SK-MEL-5 (cell line): ENCODE data around the gene KCNC3. TPM values are rescaled to one million over a fixed set of nuclear protein-coding genes. Genes with fewer than 3 reads are reported as not detected.

Experiments
- DNase-seq: peaks from one replicate; pipeline ENCODE4 v3.0.0-alpha.2; 2016; ENCODE audit warnings: low read depth, low spot score
- in situ Hi-C: cut with HindIII; loops from 2 replicates; pipeline ENCODE4 v1.10.0; 2016; ENCODE audit warnings: low sequenced_read_pairs, high pct_unique_total_duplicates, low pct_unique_long_range_greater_than_20kb
- total RNA-seq: library from RNA; depleted of rRNA; stranded (reverse); fragments of >200 nt; shearing (Covaris generic); gene quantifications from 2 replicates; pipeline ENCODE4 v1.2.3, GENCODE V29; 2014; rRNA removed

The KCNC3 gene
- total RNA-seq, 1 experiment from 2014 or later: 0.55 TPM

DNA sequence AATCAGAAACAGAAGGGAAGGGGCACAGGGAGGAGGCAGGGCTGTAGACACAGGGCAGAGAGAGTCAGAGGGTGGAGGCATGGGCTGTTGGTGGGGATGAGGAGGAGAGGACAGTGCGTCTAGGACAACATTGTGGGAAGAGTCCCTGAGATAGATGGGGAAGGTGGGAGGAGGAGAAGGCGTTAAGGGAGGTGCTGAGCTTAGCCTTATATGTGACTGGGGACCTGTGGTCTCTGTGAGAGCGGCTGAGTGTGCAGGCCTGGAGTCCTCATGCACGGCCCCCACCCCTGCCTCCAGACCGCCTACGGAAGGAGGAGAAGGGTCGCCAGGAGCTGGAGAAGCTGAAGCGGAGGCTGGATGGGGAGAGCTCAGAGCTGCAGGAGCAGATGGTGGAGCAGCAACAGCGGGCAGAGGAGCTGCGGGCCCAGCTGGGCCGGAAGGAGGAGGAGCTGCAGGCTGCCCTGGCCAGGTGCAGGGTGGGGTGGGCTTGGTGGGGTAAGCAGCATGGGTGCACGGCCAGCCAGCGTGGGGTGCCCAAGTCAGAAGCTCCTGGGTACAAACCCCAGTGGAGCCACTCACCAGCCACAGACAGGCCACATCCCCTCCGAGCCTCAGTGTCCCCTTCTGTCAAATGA, 56.8 kb downstream of the KCNC3 start:
- in situ Hi-C loops: no loop called here
- no peak for DNase-seq

DNA sequence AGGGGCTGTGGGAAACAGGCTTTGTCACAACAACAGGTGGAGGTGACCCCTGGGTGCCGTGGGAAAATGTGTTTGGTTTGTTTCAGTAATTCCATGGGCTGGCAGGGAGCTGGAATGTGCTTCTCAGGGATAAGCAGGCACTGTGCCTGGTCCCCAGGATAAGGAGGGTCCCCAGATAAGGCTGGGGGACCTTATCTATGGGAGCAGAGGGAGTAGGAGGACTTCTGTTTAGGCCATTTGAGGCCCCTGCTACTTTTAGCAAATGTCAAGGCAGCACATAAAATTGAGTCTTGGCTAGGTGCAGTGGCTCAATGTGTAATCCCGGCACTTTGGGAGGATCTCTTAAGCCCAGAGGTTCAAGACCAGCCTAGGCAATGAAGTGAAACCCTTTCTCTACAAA, 59.5 kb downstream of the KCNC3 start:
- in situ Hi-C loops: no loop called here
- DNase-seq: no peak

DNA sequence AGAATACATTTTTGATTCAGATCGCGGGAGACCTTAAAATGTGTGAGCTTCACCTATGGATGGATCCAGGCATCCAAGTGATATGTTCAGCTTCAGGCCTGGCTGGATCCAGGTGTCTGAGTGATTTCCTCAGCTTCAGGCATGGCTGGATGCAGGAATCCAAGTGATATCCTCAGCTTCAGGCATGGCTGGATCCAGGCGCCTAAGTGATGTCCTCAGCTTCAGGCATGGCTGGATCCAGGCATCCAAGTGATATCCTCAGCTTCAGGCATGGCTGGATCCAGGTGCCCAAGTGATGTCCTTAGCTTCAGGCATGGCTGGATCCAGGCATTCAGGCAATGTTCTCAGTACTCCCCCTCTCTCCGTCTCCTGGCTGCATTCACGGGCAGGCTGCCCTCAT, 60.7 kb downstream of the KCNC3 start:
- DNase-seq: no peak
- in situ Hi-C loops: no loop called here

DNA sequence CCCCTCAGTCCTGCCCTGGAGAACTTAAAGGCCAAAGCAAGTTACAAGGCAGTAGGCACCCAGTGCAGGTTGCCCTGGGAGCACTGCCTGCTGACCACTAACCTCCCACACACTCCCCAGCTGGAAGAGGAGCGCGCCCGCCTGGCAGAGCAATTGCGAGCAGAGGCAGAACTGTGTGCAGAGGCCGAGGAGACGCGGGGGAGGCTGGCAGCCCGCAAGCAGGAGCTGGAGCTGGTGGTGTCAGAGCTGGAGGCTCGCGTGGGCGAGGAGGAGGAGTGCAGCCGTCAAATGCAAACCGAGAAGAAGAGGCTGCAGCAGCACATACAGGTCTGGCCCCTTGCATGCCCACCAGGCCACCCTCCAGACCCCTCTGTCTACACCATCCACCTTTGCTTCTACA, 61.1 kb downstream of the KCNC3 start:
- DNase-seq: no peak
- in situ Hi-C loops: no loop called here

DNA sequence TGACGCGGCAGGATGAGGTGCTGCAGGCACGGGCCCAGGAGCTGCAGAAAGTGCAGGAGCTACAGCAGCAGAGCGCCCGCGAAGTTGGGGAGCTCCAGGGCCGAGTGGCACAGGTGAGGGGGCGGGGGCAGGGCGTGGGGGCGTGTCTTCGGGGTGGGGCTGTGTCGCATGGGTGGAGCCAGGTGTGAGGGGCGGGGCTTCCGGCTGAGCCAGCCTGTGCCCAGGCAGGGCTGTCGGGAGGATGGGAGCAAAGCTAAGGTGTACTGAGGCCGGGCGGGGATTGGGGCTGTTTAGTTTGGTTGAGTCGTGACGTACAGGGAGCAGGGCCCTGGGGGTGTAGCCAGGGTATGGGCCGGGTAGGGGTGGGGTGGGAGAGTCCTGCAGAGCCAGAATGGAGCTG, 62.3 kb downstream of the KCNC3 start:
- DNase-seq: peak; percentile 20
- in situ Hi-C loops: no loop called here

DNA sequence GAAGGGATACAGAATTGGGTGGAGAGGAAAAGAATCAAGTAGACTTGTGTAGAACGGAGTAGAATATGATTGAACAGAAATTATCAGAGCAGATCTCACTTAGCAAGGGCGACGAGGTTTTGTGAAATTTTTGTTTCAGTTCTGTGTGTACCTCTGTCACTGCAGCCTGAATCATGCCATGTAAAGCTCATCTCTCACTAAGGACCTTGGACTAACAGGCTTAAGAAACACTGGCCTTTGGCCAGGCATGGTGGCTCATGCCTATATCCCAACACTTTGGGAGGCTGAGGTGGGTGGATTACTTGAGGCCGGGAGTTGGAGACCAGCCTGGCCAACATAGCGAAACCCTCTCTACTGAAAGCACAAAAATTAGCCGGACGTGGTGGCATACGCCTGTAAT, 63.1 kb downstream of the KCNC3 start:
- DNase-seq: no peak
- in situ Hi-C loops: no loop called here

DNA sequence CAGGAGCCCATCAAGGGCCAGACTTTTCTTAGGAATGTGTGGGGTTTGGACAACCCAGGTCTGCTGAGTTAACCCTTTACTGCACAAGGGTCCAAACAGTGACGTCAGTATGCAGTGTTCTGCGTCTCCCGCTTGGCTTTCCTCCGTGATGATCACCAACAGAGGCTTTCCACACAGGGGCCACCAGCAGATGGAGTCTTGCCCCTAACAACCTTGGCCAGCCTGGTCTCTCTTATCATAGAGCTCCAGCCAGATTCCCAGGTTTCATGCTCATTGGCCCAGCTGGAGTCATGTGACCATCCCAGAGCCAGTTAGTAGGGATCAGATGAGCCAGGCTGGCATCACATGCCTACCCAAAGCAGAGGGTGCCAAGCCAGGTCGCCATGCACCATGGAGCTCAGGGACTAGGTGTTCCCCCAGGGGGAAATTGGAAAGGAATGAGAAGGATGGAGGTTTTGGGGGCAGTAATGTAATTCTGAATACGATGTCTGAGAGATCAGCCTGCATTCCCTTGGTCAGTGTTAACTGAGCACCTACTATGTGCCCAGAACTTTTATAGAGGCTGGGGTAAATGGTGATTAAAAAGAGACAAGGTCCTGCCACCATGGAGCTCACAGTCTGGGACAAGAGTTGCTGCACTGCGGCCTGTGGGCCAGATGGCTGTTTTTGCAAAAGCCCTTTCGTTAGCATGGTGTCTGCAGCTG, 64.5 kb downstream of the KCNC3 start:
- in situ Hi-C loops: no loop called here
- peak; percentile 65 for DNase-seq

DNA sequence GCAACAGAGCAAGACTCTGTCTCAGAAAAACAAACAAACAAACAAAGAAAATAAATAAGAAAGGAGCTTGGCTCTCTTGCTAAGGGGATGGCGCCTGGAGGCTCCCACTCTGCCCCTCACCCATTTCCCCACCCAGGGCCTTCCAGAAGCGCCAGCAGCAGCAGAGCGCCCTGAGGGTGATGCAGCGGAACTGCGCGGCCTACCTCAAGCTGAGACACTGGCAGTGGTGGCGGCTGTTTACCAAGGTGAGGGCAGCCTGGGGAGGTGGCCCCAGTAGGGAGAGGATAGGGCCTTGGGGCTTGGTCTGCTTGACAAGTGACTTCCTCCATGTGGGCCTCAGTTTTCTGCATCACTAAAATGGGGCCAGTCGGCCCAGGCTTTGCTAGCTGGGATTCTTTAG, 66.0 kb downstream of the KCNC3 start:
- in situ Hi-C loops: no loop called here
- no peak for DNase-seq

Other genes with a start within 250 kb of the KCNC3 start
- gene IZUMO2, start 166.1 kb downstream of the KCNC3 start, total RNA-seq: not detected in 2 replicates
- gene MYH14, start 125.8 kb downstream of the KCNC3 start, total RNA-seq: 15.1 and 22.2 TPM in 2 replicates
- 0.13 and 0.48 TPM in 2 replicates for gene NAPSA, start 36.3 kb upstream of the KCNC3 start, total RNA-seq
- 82.1 and 82.4 TPM in 2 replicates for gene NR1H2, start 47.1 kb upstream of the KCNC3 start, total RNA-seq
- 30.7 and 32.7 TPM in 2 replicates for gene POLD1, start 55.0 kb upstream of the KCNC3 start, total RNA-seq
- not detected in 2 replicates for gene SPIB, start 89.6 kb upstream of the KCNC3 start, total RNA-seq
- gene MYBPC2, start 103.5 kb upstream of the KCNC3 start, total RNA-seq: not detected in 2 replicates
- 127 and 148 TPM in 2 replicates for gene EMC10, start 147.1 kb upstream of the KCNC3 start, total RNA-seq
- gene GARIN5A, start 147.5 kb upstream of the KCNC3 start, total RNA-seq: 0.27 and 0.29 TPM in 2 replicates
- gene JOSD2, start 181.8 kb upstream of the KCNC3 start, total RNA-seq: 26.4 and 29.0 TPM in 2 replicates
- gene ASPDH, start 184.5 kb upstream of the KCNC3 start, total RNA-seq: not detected in 2 replicates
- 6.3 and 6.9 TPM in 2 replicates for gene LRRC4B, start 239.1 kb upstream of the KCNC3 start, total RNA-seq